Fibroblast of upper back skin (primary cell): Measurements from ENCODE around the gene PP2D1.
A peak's percentile ranks its signal among the peaks of the same experiment; 100 is the strongest.
"Not testable (repeated sequence)": the region's sequence is repeated elsewhere in the genome, so short reads cannot be mapped to it uniquely, and the experiment has no call there.

Experiments used
- DNase-seq: peaks from one replicate; pipeline ENCODE4 v3.0.0-alpha.2; 2013

Gene PP2D1, protein sequence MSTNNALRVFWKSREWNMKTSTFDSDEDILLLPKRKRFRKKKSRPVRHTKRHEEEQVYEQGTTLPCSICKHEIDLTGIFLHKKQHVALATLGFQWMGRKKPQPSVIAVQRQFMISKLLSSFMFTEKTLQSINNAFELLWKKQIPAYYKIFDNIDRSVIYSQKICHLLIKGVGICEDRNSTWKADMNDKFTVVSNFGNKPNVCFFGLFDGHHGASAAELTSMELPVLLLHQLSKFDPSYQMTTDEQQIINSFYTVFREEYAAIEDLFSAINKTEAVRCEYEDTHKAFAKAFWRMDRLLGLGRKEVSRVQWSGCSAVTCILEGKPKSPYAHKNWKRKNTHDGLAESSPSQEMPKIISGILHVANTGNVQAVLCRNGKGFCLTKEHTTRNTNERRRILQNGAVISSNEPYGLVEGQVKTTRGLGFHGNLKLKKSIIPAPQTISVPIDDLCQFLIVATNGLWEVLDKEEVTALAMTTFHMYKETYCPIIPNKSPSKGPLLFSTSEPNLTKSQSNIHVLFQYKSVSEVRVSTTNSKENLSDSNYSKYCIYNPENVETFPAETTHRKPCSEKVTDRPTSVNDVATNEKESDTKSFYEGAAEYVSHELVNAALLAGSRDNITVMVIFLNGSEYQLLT

DNA sequence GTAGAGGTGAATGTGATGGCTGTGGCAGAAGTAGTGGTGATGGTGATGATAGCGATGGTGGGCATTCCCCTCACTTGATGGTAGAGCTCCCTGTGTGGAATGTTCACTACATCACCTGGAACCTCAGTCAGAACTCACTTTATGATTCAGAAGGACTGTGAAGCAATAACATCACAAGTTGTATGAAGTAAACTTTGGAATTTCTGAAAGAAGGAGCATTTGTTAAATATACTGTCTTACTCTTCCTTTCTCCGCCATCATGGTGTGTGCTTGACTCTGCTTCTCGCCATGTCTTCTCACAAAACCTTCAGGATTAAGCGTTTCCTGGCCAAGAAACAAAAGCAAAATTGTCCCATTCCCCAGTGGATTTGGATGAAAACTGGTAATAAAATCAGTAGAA, at the start of gene PP2D1:
TSS of gene PP2D1 (minus strand) at position 101 of the 400 bp plus-strand sequence. CDS start 192 bp downstream, outside the sequence.
- no peak for DNase-seq

DNA sequence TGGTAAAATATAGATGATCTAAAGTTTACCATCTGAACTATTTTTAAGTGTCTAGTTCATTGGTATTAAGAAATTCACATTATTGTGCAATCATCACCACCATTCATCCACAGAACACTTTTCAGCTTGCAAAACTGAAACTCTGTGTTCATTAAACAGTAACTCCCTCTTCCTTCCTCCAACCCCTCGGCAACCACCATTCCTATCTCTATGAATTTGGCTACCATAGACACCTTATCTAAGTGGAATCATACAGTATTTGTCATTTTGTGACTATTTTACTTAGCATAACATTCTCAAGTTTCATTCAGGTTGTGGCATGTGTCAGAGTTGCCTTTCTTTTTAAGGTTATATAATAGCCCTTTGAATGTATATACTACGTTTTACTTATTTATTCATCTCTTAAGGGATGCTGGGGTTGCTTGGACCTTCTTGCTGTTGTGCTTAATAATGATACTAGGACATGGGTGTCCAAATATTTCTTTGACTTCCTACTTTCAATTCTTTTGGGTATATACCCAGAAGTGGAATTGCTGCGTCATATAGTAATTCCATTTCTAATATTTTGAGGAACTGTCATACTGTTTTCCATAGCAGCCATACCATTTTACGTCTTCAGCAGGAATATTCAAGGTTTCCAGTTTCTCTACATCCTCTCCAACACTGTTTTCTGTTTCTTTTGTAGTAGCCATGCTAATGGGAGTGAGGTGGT, 49.1 kb upstream of the PP2D1 start:
- no peak for DNase-seq

DNA sequence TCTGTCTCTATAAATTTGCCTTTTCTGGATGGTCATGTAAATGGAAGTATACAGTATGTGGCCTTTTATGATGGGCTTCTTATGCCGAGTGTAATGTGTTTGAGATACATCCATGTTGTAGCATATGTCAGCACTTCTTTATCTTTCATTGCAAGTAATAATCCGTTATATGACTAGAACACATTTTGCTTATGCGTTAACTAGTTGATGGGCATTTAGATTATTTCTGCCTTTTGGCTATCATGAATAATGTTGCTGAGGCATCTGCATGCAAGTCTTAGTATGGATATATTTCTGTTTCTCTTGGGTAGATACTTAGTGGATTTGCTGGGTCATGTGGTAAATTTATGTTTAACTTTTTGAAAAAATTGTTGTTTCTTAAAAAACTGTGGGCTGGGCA, 47.9 kb upstream of the PP2D1 start:
- no peak for DNase-seq

DNA sequence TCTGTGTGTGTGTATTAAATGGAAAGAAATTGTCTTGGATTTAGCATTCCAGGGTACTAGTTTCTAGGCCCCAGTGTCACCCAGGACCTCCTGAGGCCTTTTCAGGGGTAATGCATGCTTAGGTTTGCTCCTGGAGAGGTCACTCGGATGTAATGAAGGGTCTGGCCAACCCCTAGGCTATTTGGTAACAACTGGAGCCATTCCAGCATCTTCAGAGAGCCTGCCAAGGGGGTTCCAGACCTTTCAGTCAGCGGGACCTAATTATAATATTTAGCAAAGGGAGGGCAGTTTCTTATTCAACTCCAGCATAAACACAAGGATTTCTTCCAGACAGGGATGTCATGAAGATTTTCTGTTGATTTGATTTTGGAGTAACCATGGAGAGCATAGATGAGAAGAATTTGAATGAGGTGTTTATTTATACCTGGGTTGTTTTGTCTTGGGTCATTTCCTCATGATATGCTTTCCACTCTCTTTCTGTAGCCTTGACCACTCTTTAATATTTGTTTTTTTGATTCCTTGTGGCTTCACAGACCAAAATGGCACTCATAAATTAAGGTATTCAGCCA, 45.6 kb upstream of the PP2D1 start:
- DNase-seq, result no peak

DNA sequence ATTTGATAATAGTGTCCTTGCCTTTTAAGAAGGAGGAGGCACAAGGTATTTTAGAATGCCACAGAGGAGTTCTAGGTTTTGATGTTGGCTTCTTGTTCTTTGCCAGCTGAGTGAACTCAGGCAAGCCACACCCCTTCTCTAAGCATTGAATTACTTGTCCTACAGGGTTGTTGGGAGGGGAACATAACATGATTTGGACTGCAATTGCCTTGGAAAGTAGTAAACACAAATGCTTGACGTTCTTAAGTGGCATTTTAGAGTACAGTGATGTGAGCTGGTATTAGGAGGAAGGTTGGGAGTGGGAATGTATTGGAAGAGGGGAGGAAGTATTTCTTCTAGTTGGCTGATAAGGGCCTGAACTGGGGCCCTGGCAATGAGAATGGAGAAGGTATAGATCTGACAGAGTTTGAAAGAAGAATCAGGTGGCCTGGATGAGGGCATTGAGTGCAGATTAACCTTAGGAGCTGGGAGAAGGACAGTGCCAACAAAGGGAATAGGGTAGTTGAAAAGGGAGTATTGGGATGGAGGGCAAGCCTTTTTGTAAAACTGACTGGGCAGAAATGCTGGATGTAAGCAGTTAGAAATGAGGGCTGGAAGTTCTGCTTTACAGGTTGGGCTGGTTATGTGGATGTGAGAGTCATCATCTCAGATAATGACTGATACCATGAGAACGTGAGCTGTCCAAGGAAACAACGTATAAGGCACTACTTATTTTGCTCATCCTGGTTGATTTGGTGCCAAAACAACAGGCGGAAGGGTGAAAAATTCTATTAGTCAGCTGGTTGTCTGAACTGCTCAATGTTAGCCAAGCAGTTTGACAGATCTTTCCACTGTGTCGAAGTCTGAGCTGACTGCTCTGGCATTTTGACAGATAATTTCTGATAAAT, 44.9 kb upstream of the PP2D1 start:
- DNase-seq, result peak; percentile 71

DNA sequence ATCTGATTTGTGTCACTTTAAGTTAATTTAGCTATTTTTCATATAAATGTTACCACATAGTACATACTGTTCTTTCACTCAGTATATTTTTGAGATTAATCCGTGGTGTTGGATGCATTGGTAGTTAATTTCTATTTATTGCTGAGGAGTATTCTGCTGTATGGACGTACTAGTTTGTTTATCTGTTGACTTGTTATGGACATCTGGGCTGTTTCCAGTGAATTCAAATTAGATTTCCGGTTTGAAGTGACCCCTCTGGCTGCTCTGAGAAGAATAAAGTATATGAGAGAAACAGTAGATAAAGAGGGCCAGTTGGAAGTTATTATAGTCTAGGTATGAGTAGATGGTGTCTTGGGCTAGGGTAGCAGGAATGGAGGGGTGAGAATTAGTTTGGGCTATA, 43.8 kb upstream of the PP2D1 start:
- DNase-seq, result no peak

DNA sequence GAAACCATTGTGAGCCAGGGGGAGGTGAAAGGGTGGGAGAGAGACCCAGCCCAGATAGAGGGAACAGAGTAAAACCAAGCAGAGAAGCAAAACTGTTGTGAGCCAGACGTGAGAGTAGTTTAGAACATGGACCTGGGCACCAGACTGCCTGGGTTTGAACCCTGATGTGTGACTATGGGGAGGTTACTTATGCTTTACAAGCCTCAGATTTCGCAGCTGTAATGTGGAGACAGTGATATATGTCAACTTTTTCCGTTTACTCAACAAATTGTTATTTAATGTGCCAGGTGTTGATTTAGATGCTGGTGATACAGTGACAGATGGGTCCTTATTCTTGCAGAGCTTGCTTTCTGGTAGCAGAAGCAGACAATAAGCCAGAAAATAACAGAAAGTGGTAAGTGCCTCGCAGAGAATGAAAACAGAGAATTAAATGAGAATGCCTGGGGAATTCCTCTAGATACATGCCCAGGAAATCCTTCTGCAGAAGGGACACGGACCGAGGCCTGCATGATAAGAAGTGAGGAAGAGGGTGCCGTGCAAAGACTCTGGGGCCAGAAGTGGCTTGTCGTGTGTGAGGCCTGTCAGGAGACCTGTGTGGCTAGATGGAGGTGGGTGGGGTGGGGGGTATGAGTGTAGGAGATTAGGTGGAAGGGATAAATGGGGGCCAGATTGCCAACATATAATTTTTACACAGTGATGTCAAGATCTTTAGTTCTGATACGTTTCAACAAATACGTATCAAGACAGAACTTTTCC, 43.1 kb upstream of the PP2D1 start:
- no peak for DNase-seq

DNA sequence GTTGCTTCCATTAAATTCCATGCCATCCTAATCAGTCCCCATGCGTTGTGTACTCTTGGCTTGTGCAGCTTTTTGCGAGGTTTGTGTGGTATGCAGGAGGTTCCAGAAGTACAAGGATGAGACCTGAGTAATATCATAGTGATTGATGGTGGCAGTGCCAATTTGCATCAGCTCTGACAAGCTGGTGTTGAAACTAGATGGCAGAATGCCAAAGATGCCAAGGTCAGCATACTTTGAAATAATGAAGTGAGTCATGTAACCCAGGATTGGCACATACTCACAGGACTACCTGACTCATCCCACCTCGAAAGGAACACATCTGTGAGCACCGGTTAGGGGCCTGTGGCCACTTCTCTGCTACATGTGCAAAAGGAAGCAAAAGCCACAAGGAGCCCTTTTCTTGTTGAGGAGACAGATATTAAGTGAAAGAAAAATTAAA, 42.5 kb upstream of the PP2D1 start:
- peak; percentile 77 for DNase-seq

DNA sequence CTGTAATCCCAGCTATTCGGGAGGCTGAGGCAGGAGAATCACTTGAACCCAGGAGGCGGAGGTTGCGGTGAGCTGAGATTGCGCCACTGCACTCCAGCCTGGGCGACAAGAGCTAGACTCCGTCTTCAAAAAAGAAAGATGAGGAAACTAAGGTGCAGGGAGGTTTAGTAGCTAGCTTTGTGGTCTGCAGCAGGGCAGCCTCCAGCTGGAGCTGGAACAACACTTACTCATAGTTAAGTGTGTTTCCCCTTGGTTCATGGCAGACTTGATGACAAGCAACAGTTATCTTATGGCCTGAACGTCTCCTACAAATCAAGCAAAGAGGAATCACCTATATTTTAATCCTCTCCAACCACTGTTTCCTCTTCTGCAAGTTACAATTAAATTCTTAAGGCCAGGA, 40.8 kb upstream of the PP2D1 start:
- no peak for DNase-seq

DNA sequence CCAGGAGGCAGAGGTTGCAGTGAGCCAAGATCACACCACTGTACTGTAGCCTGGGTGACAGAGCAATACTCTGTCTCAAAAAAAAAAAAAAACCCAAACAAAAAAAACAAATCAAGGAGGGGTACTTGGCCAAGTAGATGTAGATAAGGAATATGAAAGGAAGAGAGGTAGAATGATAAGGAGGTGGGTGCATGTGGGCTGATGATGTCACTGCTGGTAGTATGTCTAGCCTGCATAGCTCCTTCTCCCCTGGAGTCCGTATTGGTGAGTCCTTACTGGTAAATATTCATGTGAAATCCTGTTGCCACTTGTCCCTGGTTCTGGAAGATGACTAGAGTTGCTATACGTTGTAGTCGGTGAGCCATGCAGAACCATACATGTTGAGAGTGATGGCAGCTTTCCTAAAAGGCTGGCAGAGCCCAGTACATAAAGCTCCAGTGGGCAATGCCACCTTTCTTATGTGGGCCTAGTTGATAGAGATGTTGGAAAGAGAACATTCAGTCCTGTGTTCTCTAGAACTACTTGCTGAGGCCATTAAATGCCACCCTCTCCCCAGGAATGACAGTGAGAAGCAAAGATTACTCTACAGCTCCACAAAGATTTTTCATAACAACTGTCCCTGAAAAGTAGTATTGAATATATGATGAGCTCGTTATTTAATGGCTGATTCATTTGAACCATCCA, 39.2 kb upstream of the PP2D1 start:
- DNase-seq, result no peak

DNA sequence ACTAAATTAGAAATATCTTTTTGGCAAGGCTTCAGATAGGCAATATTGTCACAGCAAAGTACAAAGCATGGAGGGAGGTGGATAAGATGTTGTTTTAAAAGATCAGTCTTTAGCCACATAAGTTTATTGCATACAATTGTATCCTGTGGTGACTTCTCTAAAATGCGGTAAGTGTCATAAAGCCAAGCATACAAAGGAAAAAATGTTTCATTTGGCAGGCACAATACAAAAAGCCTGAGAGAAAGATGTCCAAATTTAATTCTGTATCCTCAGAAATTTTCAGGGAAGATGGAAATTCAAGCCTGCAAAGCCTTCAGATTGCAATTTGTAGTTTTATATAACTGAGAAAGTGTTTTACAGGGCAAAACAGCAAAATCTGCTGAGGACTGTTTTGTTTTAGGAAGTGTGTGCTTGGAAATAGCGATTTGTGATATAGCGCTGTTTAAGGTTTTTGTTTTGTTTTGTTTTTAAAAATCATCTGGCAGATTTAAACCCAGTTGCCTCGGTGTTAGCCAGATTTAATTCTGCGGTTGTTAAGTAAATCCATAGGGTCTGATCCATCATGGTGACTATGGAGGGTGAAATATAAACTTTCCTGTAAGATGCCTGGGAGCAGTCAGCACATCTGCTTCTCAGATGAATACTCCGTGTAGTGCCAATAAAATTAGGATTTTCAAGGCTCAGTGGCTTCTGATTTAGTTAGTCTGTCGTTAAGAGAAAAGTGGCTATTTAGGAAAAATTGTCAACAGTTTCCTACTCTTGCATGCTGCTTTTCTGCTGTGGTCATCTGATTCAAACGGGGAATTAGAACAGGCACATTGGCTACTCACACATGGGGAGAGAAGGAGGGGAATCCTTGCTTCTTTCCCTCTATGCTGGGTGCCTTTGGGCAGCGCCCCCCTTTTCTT, 36.2 kb upstream of the PP2D1 start:
- peak; percentile 34 for DNase-seq

DNA sequence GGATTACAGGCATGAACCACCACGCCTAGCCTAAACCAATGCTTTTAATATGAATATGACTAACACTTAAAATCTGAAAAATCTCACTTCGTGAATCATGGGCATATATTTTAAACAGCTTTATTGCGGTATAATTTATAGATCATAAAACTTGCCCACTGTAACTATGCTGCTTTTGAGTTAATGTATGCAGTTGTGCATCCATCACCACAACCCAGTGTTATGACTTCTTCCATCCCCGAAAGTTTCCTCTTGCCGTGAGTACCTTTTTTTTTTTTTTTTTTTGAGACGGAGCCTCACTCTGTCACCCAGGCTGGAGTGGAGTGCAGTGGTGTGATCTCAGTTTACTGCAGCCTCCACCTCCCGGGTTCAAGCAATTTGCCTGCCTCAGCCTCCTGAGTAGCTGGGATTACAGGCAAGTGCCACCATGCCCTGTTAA, 35.3 kb upstream of the PP2D1 start:
- no peak for DNase-seq

DNA sequence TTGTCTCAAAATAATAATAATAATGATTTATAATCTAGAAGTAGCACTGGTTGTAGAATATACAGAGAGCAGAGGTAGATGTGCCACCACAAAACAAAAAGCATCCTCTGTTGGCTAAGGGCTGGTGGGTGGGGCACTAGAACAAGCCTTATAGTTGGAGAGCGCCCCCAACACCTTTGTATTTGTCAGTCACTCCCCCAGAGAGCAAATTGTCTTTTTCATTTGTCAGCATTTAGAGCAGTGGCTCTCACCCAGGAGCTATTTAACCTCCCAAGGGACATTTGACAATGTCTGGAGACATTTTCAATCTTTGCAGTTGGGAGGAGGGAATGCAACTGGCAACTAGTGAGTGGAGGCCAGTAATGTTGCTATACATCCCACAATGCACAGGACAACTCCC, 34.5 kb upstream of the PP2D1 start:
- DNase-seq, result no peak

DNA sequence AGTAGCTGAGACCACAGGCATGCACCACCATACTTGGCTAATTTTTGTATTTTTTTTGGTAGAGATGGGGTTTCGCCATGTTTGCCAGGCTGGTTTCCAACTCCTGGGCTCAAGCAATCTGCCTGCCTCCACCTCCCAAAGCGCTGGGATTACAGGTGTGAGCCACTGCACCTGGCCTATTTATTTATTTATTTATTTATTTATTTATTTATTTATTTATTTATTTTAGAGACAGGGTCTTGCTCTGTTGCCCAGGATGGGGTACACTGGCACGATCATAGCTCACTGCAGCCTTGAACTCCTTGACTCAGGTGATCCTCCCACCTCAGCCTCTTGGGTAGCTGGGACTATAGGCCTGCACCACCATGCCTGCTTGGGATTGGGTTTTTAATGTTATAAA, 33.1 kb upstream of the PP2D1 start:
- not testable (repeated sequence) for DNase-seq

DNA sequence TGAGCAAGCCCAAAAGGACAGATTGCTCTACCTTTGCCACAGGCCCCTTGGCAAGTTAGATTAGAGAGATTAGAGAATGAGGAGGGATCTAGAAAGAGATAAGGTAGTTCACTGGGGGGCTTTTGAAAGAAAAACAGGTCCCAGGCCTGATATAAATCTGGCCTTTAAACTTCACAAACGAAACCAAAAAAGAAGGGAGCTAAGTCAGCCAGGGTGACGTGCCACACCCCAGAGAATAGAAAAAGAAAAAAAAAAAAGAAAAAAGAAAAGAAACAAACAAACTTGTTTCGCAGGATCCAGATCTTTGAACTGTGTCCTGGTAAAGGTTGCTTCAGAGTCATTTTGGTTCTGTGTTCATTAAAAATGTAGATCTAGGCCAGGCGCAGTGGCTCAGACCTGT, 31.8 kb upstream of the PP2D1 start:
- no peak for DNase-seq

DNA sequence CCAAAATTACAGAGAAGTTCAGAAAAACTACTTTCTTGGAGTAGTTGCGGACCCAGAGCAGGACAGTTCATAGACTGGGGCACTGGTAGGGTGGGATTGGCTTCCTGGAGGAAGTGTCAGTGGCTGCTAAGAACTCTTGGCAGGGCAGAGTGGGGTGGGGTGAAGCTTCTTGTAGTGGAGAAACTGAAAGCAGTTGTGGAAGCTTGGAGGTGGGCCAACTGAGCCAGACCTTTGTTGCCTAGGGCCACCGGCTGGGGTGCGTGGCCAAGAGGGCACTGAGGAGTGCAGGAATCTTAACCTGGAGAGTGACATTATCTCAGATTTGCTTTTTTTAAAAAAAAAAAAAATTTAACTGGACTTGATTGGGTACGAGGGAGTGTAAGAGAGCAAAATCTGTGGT, 31.3 kb upstream of the PP2D1 start:
- no peak for DNase-seq

DNA sequence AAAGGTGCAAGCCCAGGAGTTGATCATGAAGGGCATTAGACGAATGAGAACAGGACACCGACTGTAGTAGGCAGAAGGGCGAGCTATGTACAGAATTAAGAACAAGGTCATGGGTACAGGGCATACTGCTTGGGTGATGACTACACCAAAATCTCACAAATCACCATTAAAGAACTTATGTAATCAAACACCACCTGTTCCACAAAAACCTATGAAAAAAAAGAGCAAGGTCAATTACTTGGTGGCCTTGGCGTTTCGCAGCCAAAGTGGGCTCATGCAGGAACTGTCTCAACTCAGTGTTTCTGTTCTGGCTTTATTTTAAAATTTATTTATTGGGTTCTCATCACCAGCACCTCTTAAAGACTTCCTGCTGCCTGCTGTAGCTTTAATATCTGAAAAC, 30.3 kb upstream of the PP2D1 start:
- no peak for DNase-seq

DNA sequence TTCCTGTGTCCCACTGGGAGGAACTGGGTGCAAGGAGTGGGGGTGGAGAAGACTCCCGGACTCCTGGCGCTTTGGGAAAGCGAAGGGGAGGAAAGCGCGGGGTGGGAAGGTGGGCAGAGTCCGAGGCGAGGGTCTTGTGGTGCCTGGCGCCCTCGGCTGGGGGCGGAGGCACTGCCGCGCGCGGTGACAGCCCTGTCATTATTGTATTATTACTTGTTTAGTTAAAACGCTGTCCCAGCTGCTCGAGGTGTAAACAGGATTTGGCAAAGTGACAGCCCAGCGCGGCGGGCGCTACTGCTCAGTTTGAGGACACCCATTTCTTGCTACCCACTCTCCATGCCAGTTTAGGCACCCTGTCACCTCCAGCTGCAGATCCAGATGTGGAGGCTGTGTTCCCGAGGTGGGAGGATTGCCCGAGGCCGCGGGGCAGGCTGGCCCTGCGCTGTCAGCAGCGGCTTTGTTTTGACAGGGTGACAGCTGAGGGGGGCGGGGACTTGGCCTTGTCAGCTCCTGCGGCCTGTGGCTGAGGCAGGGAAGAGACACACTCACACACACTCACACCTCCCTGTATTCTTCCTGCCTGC, 29.2 kb upstream of the PP2D1 start:
- DNase-seq, result peak; percentile 34

DNA sequence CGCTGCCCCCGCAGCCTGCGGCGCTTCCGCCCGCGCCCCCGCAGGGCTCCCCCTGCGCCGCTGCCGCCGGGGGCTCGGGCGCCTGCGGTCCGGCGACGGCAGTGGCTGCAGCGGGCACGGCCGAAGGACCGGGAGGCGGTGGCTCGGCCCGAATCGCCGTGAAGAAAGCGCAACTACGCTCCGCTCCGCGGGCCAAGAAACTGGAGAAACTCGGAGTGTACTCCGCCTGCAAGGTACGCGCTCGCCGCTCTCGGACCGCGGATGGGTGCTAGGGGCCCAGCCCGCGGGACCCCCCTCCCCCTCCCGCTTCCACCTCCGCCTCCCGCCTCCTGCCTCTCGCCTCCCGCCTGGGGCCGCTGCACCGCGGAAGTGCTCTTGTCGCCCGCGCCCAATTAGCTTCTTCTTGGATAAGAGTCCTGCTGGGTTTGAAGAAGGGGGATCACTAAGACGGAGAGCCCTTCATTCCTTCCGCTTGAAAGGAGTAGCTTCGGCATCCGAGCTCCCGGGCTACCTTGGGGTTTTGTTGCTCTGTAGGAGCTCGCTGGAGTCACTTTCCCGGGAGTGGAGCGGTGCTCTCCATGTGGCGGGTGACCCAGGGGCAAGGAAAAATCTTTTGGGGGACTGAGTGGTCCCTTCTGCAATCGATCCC, 28.6 kb upstream of the PP2D1 start:
- DNase-seq, result peak; percentile 56
